Measurements from ENCODE around the gene UCN3. TPM values are rescaled to one million over a fixed set of nuclear protein-coding genes. Genes with fewer than 3 reads are reported as not detected.

The UCN3 gene
- total RNA-seq, 1 experiment from 2014 or later: not detected

DNA sequence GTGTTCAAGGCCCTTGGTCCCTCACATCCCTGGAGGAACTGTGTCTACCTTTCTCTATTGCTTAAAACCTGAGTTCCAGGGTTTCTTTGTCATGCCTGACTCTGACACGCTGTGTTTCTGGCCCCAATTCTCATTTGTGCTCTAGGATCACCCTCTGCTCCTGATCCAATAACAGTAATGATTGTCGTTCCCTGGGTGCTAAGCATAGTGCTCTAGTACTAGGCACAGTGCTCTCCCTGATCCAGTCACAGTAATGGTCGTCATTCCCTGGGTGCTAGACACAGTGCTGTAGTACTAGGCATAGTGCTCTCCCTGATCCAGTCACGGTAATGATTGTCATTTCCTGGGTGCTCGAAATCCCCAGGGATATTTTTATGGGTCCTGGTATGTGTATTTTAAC is 46.6 kb upstream of the UCN3 start:
- H4K5ac ChIP-seq (ENCODE audit: insufficient read length, low read depth, low read length): no peak overlapping the region
- H3K27me3 Mint-ChIP-seq (ENCODE audit: low read depth): no peaks in the 10 kb centered on the region; the same call in none of the 2 replicates
- H4K20me1 ChIP-seq (ENCODE audit: control insufficient read depth, insufficient read depth, insufficient read length): no peaks in the 10 kb centered on the region
- H3K4ac ChIP-seq (ENCODE audit: low read depth, low read length): no peak overlapping the region
- H3K4me3 Mint-ChIP-seq: no peak overlapping the region
- H3K36me3 Mint-ChIP-seq (ENCODE audit: insufficient read depth in 1 of 3, low read depth in 3 of 3): peaks cover 0 to 3% (median 0%) of the 10 kb centered on the region in 3 experiments; a peak in 4 of 7 replicates
- H3K4me1 ChIP-seq (ENCODE audit: insufficient read depth, low read length): no peaks in the 10 kb centered on the region
- H3K27ac Mint-ChIP-seq: no peak overlapping the region
- H3K23ac ChIP-seq (ENCODE audit: insufficient read length, low read depth, low read length): no peak overlapping the region
- H2BK15ac ChIP-seq (ENCODE audit: low read depth, low read length): no peak overlapping the region
- H3K18ac ChIP-seq (ENCODE audit: insufficient read length, low read depth, low read length): no peak overlapping the region
- H3K56ac ChIP-seq (ENCODE audit: insufficient read length, low read depth, low read length): no peak overlapping the region
- no peak overlapping the region for H2AFZ ChIP-seq (ENCODE audit: low read length)
- H2BK12ac ChIP-seq (ENCODE audit: insufficient read length, low read depth, low read length): no peak overlapping the region
- peaks cover 7 to 64% of the 10 kb centered on the region in 2 experiments for H3K9me3 Mint-ChIP-seq
- no peak overlapping the region for H4K8ac ChIP-seq (replicated peaks; ENCODE audit: insufficient read length, low read depth, low read length)
- no peaks in the 10 kb centered on the region for H3K9me3 ChIP-seq (ENCODE audit: control insufficient read depth, low read depth, low read length)
- H3K27me3 ChIP-seq (ENCODE audit: insufficient read depth, low read length): no peaks in the 10 kb centered on the region
- no peak overlapping the region for H4K91ac ChIP-seq (ENCODE audit: insufficient read length, low read depth, low read length)
- no peak overlapping the region for H3K9ac ChIP-seq (ENCODE audit: extremely low read depth, insufficient read length, low read length)
- no peak overlapping the region for H2AK5ac ChIP-seq (ENCODE audit: insufficient read length, low read length)
- no peak for DNase-seq
- H3K79me2 ChIP-seq (ENCODE audit: insufficient read depth, low read length): no peaks in the 10 kb centered on the region; the same call in 1 of the 2 replicates
- H3K4me1 Mint-ChIP-seq: no peaks in the 10 kb centered on the region
- no peak overlapping the region for H3K4me2 ChIP-seq (ENCODE audit: insufficient read depth, insufficient read length, low read length)
- H3T11ph ChIP-seq (ENCODE audit: low read length): no peak overlapping the region
- no peak overlapping the region for H3K27ac ChIP-seq (ENCODE audit: insufficient read length, low read depth, low read length)
- TF ChIP-seq, protein P1, sequence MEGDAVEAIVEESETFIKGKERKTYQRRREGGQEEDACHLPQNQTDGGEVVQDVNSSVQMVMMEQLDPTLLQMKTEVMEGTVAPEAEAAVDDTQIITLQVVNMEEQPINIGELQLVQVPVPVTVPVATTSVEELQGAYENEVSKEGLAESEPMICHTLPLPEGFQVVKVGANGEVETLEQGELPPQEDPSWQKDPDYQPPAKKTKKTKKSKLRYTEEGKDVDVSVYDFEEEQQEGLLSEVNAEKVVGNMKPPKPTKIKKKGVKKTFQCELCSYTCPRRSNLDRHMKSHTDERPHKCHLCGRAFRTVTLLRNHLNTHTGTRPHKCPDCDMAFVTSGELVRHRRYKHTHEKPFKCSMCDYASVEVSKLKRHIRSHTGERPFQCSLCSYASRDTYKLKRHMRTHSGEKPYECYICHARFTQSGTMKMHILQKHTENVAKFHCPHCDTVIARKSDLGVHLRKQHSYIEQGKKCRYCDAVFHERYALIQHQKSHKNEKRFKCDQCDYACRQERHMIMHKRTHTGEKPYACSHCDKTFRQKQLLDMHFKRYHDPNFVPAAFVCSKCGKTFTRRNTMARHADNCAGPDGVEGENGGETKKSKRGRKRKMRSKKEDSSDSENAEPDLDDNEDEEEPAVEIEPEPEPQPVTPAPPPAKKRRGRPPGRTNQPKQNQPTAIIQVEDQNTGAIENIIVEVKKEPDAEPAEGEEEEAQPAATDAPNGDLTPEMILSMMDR (conservative IDR thresholded peaks at IDR 0.05): no peak
- H2BK5ac ChIP-seq (ENCODE audit: insufficient read length, low read length): no peak overlapping the region
- WGBS (ENCODE audit: extremely low coverage, insufficient read length, low lambda C conversion rate): no CpG with 5 or more reads among the region's 5 CpGs
- no peak overlapping the region for H3K14ac ChIP-seq (ENCODE audit: insufficient read depth, low read length)
- H2BK120ac ChIP-seq (ENCODE audit: low read depth, low read length, poor library complexity, severe bottlenecking): no peak overlapping the region
- H2BK20ac ChIP-seq (ENCODE audit: low read depth, low read length, poor library complexity, severe bottlenecking): no peak overlapping the region
- H3K23me2 ChIP-seq (ENCODE audit: insufficient read length, low read depth, low read length, poor library complexity, severe bottlenecking): no peaks in the 10 kb centered on the region
- no peaks in the 10 kb centered on the region for H3K79me1 ChIP-seq (ENCODE audit: insufficient read depth, low read depth, low read length, poor library complexity, severe bottlenecking)

Data from H9 (cell line).